Measurements from ENCODE around the gene CPNE6. TPM values are rescaled to one million over a fixed set of nuclear protein-coding genes. Genes with fewer than 3 reads are reported as not detected.
A peak's percentile ranks its signal among the peaks of the same experiment; 100 is the strongest.

Gene CPNE6
- polyA plus RNA-seq, 1 of the 3 experiments (the other 2 are of a cell fraction) = not detected

- Histone ChIP-seq H3K27ac (ENCODE audit: low read depth in 2 of 2, low read length in 1 of 2) (no peak overlapping the region), H3K79me2 (ENCODE audit: insufficient read depth) (no peaks in the 10 kb centered on the region), H3K9me3 (no peaks in the 10 kb centered on the region), H3K27me3 (ENCODE audit: insufficient read depth) (no peaks in the 10 kb centered on the region), H2AFZ (ENCODE audit: low read depth) (no peak overlapping the region), H3K9ac (no peak overlapping the region), H3K4me1 (ENCODE audit: control insufficient read depth in 1 of 2, insufficient read depth in 2 of 2, low read depth in 1 of 2, low read length in 1 of 2) (peaks cover 0 to 11% of the 10 kb centered on the region in 2 experiments; a peak in 1 of 4 replicates), H3K36me3 (replicated peaks in 1 of 2; ENCODE audit: control insufficient read depth in 1 of 2, insufficient read depth in 2 of 2, low read length in 1 of 2) (no peaks in the 10 kb centered on the region), H4K20me1 (ENCODE audit: insufficient read depth) (no peaks in the 10 kb centered on the region), H3K9me2 (no peaks in the 10 kb centered on the region), H3K4me3 (ENCODE audit: low read depth in 2 of 2, low read length in 1 of 2) (no peak overlapping the region), H3K4me2 (no peak overlapping the region), H3F3A (replicated peaks; ENCODE audit: insufficient read depth) (no peaks in the 10 kb centered on the region)
- TF ChIP-seq TCF12 (IDR thresholded peaks at IDR 0.05) (no peak), USF1 (IDR thresholded peaks at IDR 0.05; ENCODE audit: borderline replicate concordance, low read depth) (no peak), NRF1 (IDR thresholded peaks at IDR 0.05; ENCODE audit: low read depth, low read length) (no peak), YY1 (IDR thresholded peaks at IDR 0.05; ENCODE audit: low read depth) (no peak), MEF2A (IDR thresholded peaks at IDR 0.05; ENCODE audit: borderline replicate concordance, low read depth) (no peak), USF2 (IDR thresholded peaks at IDR 0.05; ENCODE audit: borderline replicate concordance, low read depth, low read length) (no peak), CHD2 (IDR thresholded peaks at IDR 0.05; ENCODE audit: low read length, partially characterized antibody) (no peak)
- 60% methylated on average over 1 of the region's 2 CpGs for WGBS (ENCODE audit: low lambda C conversion rate)
- ChIA-PET CTCF (interaction anchor here (0.7 to 42.8 kb wide), 10 partner anchors 11 to 124 kb away, joined by 3 to 1159 read pairs (median 16); partner anchors contain the start of genes CPNE6, DCAF11, IRF9 and NRL), POLR2A (interaction anchor here (1.3 to 2.4 kb wide), 4 partner anchors 24 to 58 kb away, joined by 5 to 44 read pairs (median 16); partner anchors contain the start of gene PCK2)
- DNase-seq = peak; percentile 9
Measured at GRCh38 chr14:24057271-24057670, 14.1 kb upstream of the CPNE6 start.

- POLR2A ChIA-PET = interaction anchor here (0.6 to 2.4 kb wide), 7 partner anchors 23 to 57 kb away, joined by 3 to 44 read pairs (median 5); partner anchors contain the start of gene PCK2
- Histone ChIP-seq H3K36me3 (replicated peaks in 1 of 2; ENCODE audit: control insufficient read depth in 1 of 2, insufficient read depth in 2 of 2, low read length in 1 of 2) (no peaks in the 10 kb centered on the region), H3K4me3 (ENCODE audit: low read depth in 2 of 2, low read length in 1 of 2) (no peak overlapping the region), H3K27ac (ENCODE audit: low read depth in 2 of 2, low read length in 1 of 2) (no peak overlapping the region), H3K27me3 (ENCODE audit: insufficient read depth) (no peaks in the 10 kb centered on the region), H3K9ac (no peak overlapping the region), H3K9me3 (no peaks in the 10 kb centered on the region), H3K79me2 (ENCODE audit: insufficient read depth) (no peaks in the 10 kb centered on the region), H4K20me1 (ENCODE audit: insufficient read depth) (no peaks in the 10 kb centered on the region), H3K4me2 (no peak overlapping the region), H3K4me1 (ENCODE audit: control insufficient read depth in 1 of 2, insufficient read depth in 2 of 2, low read depth in 1 of 2, low read length in 1 of 2) (peaks cover 0 to 7% of the 10 kb centered on the region in 2 experiments; a peak in 1 of 4 replicates), H2AFZ (ENCODE audit: low read depth) (no peak overlapping the region), H3F3A (replicated peaks; ENCODE audit: insufficient read depth) (no peaks in the 10 kb centered on the region), H3K9me2 (no peaks in the 10 kb centered on the region)
- TF ChIP-seq EZH2phosphoT487 (IDR thresholded peaks at IDR 0.05; ENCODE audit: borderline replicate concordance, low read depth) (no peak), ELF1 (IDR thresholded peaks at IDR 0.05) (no peak), YY1 (IDR thresholded peaks at IDR 0.05; ENCODE audit: low read depth) (no peak), TCF12 (IDR thresholded peaks at IDR 0.05) (no peak), FOSL2 (IDR thresholded peaks at IDR 0.05; ENCODE audit: borderline replicate concordance, low read depth) (no peak), TAF1 (IDR thresholded peaks at IDR 0.05; ENCODE audit: borderline replicate concordance, low read depth, low read length) (no peak), RFX5 (IDR thresholded peaks at IDR 0.05; ENCODE audit: low read length) (no peak), RXRA (IDR thresholded peaks at IDR 0.05; ENCODE audit: borderline replicate concordance, low read depth) (no peak), JUND (IDR thresholded peaks at IDR 0.05) (no peak), GABPA (IDR thresholded peaks at IDR 0.05; ENCODE audit: low read depth) (no peak)
- CTCF ChIA-PET = interaction anchor here (0.7 to 42.8 kb wide), 18 partner anchors 12 to 489 kb away, joined by 3 to 1159 read pairs (median 6); partner anchors contain the start of genes CPNE6, DCAF11, FITM1 and IRF9
- WGBS (ENCODE audit: low lambda C conversion rate) = 48% methylated on average over 10 of the region's 14 CpGs
- no peak for DNase-seq
Measured at GRCh38 chr14:24057867-24058259, 13.5 kb upstream of the CPNE6 start.

Data from SK-N-SH (cell line).